Measurements from ENCODE around the gene SRRT.
"Not testable (repeated sequence)": the region's sequence is repeated elsewhere in the genome, so short reads cannot be mapped to it uniquely, and the experiment has no call there.

DNA sequence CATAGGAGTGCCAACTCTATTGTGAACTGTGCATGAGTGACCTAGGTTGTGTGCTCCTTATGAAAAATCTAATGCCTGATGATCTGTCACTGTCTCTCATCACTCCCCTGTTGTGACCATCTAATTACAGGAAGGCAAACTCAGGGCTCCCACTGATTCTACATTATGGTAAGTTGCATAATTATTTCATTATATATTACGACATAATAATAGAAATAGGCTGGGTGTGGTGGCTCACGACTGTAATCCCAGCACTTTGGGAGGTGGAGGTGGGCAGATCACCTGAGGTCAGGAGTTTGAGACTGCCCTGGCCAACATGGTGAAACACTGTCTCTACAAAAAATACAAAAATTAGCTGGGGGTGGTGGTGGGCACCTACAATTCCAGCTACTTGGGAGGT lies 60.5 kb downstream of the SRRT start:
- TF ChIP-seq, protein P1, sequence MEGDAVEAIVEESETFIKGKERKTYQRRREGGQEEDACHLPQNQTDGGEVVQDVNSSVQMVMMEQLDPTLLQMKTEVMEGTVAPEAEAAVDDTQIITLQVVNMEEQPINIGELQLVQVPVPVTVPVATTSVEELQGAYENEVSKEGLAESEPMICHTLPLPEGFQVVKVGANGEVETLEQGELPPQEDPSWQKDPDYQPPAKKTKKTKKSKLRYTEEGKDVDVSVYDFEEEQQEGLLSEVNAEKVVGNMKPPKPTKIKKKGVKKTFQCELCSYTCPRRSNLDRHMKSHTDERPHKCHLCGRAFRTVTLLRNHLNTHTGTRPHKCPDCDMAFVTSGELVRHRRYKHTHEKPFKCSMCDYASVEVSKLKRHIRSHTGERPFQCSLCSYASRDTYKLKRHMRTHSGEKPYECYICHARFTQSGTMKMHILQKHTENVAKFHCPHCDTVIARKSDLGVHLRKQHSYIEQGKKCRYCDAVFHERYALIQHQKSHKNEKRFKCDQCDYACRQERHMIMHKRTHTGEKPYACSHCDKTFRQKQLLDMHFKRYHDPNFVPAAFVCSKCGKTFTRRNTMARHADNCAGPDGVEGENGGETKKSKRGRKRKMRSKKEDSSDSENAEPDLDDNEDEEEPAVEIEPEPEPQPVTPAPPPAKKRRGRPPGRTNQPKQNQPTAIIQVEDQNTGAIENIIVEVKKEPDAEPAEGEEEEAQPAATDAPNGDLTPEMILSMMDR (IDR thresholded peaks at IDR 0.05): not testable (repeated sequence)
- not testable (repeated sequence) for TF ChIP-seq POLR2A (IDR thresholded peaks at IDR 0.05)

Data from tibial nerve (tissue), 3 donors.